GM21423 (cell line): Measurements from ENCODE around the gene DIS3L2.
"Not testable (repeated sequence)": the region's sequence is repeated elsewhere in the genome, so short reads cannot be mapped to it uniquely, and the experiment has no call there.

ENCODE experiments used
- ATAC-seq: cut with Tn5 transposase; IDR thresholded peaks from one replicate; pipeline ENCODE4 v1.9.1; 2021; ENCODE audit warnings: mild to moderate bottlenecking, moderate library complexity; ENCODE audit not compliant: unreplicated experiment

DIS3L2 gene

DNA sequence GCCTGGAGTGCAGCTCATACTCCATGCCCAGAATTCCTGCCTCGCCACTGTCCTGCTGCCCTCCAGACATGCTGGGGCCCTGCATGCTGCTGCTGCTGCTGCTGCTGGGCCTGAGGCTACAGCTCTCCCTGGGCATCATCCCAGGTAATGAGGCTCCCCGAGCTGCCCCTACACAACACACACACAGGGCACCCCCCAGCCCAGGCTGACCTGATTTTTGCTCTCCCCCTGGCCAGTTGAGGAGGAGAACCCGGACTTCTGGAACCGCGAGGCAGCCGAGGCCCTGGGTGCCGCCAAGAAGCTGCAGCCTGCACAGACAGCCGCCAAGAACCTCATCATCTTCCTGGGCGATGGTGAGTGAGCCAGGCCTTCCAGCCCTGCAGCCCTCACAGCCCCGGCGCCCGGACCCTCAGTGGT, 417.2 kb downstream of the DIS3L2 start, which contains the start of gene ALPP:
Gene ALPP, plus strand, starts transcription at position 17 of the 417 bp plus-strand sequence. Its CDS starts 52 bp downstream, at position 69.
- not testable (repeated sequence) for ATAC-seq

DNA sequence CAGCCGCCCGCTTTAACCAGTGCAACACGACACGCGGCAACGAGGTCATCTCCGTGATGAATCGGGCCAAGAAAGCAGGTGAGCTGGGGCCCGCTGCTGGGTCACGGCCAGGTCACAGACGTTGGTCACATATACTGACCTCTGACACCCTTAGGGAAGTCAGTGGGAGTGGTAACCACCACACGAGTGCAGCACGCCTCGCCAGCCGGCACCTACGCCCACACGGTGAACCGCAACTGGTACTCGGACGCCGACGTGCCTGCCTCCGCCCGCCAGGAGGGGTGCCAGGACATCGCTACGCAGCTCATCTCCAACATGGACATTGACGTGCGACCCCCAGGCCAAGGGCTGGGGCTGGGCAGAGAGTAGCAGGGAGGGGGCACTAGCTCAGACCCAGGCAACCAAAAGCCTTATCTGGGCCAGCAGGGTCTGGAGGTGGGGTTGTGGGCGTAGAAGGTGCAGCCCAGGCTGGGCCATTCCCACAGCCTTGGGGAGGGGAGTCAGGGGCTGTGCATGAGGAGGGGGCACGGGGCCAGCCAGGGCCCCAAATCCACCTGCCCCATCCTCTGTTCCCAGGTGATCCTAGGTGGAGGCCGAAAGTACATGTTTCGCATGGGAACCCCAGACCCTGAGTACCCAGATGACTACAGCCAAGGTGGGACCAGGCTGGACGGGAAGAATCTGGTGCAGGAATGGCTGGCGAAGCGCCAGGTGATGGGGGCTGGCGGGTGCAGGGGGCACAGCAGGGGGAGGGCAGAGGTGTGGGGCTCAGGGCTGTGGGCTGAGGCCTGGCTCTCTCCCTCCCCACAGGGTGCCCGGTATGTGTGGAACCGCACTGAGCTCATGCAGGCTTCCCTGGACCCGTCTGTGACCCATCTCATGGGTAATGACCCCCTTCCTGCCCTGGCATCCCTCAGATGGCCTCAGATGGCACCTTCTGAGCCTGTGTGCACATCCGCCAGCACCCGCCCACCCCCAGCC, 418.4 kb downstream of the DIS3L2 start:
- ATAC-seq, result not testable (repeated sequence)

- ATAC-seq, result not testable (repeated sequence)
These were observed 419.9 kb downstream of the DIS3L2 start for GRCh38 chr2:232381204-232382031.

- no peak for ATAC-seq
These were observed 421.1 kb downstream of the DIS3L2 start for GRCh38 chr2:232382331-232383225.

DNA sequence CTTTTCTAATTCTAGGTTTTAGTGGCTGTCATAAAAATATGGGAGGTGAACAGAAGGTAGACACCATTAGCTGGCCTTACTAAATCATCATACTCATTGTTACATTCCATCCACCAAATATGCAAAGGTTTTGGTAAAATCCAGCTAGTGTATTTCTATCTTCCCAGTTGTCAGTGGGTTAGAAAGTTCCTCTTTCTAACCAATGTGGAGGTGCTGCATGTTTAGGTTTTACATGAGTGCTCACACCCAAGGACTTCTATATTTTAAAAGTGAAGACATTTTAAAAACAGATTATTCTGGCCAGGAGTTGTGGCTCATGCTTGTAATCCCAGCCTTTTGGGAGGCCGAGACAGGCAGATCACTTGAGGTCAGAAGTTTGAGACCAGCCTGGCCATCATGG, 423.0 kb downstream of the DIS3L2 start:
- ATAC-seq, result no peak

GRCh38 chr2:232385058-232385457, 423.5 kb downstream of the DIS3L2 start:
- not testable (repeated sequence) for ATAC-seq

DNA sequence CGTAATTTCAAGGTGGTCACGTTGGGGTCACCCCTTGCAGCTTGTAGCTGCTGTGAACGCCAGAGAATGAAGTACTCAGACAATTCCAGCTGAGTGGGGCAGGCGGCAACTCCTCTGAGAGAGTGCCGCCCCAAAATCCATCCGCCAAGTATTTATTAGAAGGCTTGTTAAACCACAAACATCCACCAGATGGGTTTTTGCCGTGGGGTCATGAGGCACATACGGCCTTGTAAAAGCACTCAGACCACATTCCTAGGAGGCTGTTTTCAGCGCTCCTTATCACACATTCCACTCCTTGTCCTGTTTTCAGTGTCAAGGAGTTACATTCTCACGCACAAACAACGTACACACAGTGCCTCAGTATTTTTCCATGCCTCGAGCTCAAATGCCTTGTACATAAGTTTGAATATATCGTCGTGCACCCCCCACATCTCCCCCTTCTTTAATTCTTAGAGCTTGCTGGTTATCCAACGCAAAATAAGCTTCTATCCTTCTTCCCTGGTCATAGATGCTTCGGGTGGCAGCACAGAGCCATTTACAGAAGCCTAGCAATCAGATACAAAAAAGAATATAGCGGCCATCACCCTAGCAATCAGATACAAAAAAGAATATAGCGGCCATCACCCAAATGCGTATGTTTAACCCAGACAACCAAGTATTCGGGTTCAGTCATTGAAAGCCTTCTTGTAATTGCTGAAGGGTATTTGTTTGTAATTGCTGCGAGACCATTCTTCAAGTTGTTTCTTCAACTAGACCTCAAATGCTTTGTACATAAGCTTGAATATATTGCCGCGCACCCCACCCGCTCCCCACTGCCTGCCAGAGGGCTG, 424.4 kb downstream of the DIS3L2 start:
- ATAC-seq, result no peak

- ATAC-seq, result no peak
These were observed 424.9 kb downstream of the DIS3L2 start for GRCh38 chr2:232386490-232386739.
